GM23338 (cell line): ENCODE data around the gene TMEM225. TPM values are rescaled to one million over a fixed set of nuclear protein-coding genes. Genes with fewer than 3 reads are reported as not detected.
A peak's percentile ranks its signal among the peaks of the same experiment; 100 is the strongest.

ENCODE experiments used
- ATAC-seq: fragments of 200-7000 bp; cut with Tn5 transposase; 3 replicates; pipeline ENCODE4 v1.9.1; 2020
- DNase-seq: peaks from one replicate; pipeline ENCODE4 v3.0.0-alpha.2; 2015; ENCODE audit warnings: low spot score
- H2AFZ ChIP-seq: fragments of 200-600 bp; sonication (generic); 2 replicates; pipeline ENCODE4 v1.8.0; 2016; ENCODE audit warnings: antibody characterized with exemption, mild to moderate bottlenecking, moderate library complexity
- H3F3A ChIP-seq: fragments of 200-600 bp; sonication (generic); replicated peaks from 2 replicates; pipeline ENCODE4 v1.8.0; 2017; ENCODE audit warnings: antibody characterized with exemption, mixed run types, low read depth
- H3K27ac ChIP-seq: fragments of 200-600 bp; sonication (generic); 2 replicates; pipeline ENCODE4 v1.6.1; 2016; ENCODE audit warnings: low read depth
- H3K27me3 ChIP-seq: fragments of 200-600 bp; sonication (generic); 2 replicates; pipeline ENCODE4 v1.8.0; 2016; ENCODE audit warnings: mild to moderate bottlenecking, mixed run types, moderate library complexity; ENCODE audit not compliant: insufficient read depth
- H3K36me3 ChIP-seq: fragments of 200-600 bp; sonication (generic); 2 replicates; pipeline ENCODE4 v1.8.0; 2016; ENCODE audit warnings: mild to moderate bottlenecking; ENCODE audit not compliant: insufficient read depth
- H3K4me1 ChIP-seq: fragments of 200-600 bp; sonication (generic); 2 replicates; pipeline ENCODE4 v1.8.0; 2016; ENCODE audit warnings: mild to moderate bottlenecking, moderate library complexity; ENCODE audit not compliant: insufficient read depth
- H3K4me2 ChIP-seq: fragments of 200-600 bp; sonication (generic); 2 replicates; pipeline ENCODE4 v1.7.1; 2017; ENCODE audit warnings: mixed run types
- H3K4me3 ChIP-seq: fragments of 200-600 bp; sonication (generic); 2 replicates; pipeline ENCODE4 v1.6.1; 2016; ENCODE audit warnings: mixed run types
- H3K79me2 ChIP-seq: fragments of 200-600 bp; sonication (generic); replicated peaks from 2 replicates; pipeline ENCODE4 v1.8.0; 2017; ENCODE audit warnings: mild to moderate bottlenecking; ENCODE audit not compliant: insufficient read depth
- H3K9me2 ChIP-seq: fragments of 200-600 bp; sonication (generic); 2 replicates; pipeline ENCODE4 v1.8.0; 2017; ENCODE audit not compliant: insufficient read depth
- H4K20me1 ChIP-seq: fragments of 200-600 bp; sonication (generic); replicated peaks from 2 replicates; pipeline ENCODE4 v1.8.0; 2017; ENCODE audit warnings: mild to moderate bottlenecking; ENCODE audit not compliant: insufficient read depth
- H3K27ac Mint-ChIP-seq: 2 replicates; pipeline ENCODE4 v1.8.0; 2020; ENCODE audit warnings: inconsistent platforms, mild to moderate bottlenecking, moderate library complexity, mixed read lengths
- H3K27me3 Mint-ChIP-seq: 3 replicates; pipeline ENCODE4 v1.8.0; 2022; ENCODE audit warnings: low read depth, mild to moderate bottlenecking, moderate library complexity, mixed read lengths, inconsistent platforms; ENCODE audit not compliant: insufficient read depth, poor library complexity
- H3K36me3 Mint-ChIP-seq: 3 replicates; pipeline ENCODE4 v1.8.0; 2021; ENCODE audit warnings: low read depth, mild to moderate bottlenecking, inconsistent platforms, moderate library complexity, mixed read lengths
- H3K4me1 Mint-ChIP-seq: 3 replicates; pipeline ENCODE4 v1.8.0; 2020; ENCODE audit warnings: mild to moderate bottlenecking, inconsistent platforms, mixed read lengths
- H3K4me3 Mint-ChIP-seq: 3 replicates; pipeline ENCODE4 v1.8.0; 2021; ENCODE audit warnings: moderate library complexity, mild to moderate bottlenecking, inconsistent platforms, mixed read lengths
- H3K9me3 Mint-ChIP-seq: 3 replicates; pipeline ENCODE4 v1.8.0; 2020; ENCODE audit warnings: moderate library complexity, mild to moderate bottlenecking, inconsistent platforms, mixed read lengths
- CREB1 ChIP-seq: fragments of 250-450 bp; sonication (Bioruptor Pico); IDR thresholded peaks from 2 replicates; pipeline ENCODE4 v1.5.0; 2020; ENCODE audit warnings: low read depth, mild to moderate bottlenecking, moderate library complexity
- NANOG ChIP-seq: IDR thresholded peaks from 2 replicates; pipeline ENCODE4 v1.6.1; 2016; ENCODE audit warnings: antibody characterized with exemption, borderline replicate concordance
- STAT1 ChIP-seq: IDR thresholded peaks from one replicate; pipeline ENCODE4 v1.6.1; 2016; ENCODE audit warnings: antibody characterized with exemption; ENCODE audit not compliant: unreplicated experiment
- polyA plus RNA-seq: library from polyadenylated mRNA; unstranded; fragments of >200 nt; fragmentation: Nextera tagmentation; extraction: Ambion mirVana; gene quantifications from 2 replicates; pipeline ENCODE4 v1.2.1, GENCODE V29; 2016
- total RNA-seq: library from RNA; depleted of rRNA; stranded (reverse); fragments of >200 nt; shearing (Covaris generic); gene quantifications from 2 replicates; pipeline ENCODE4 v1.2.3, GENCODE V29; 2014
- TF ChIP-seq, protein P1 (sequence below): fragments of 250-450 bp; sonication (Bioruptor Pico); IDR thresholded peaks from 2 replicates; pipeline ENCODE4 v1.5.0; 2020; ENCODE audit warnings: mild to moderate bottlenecking, moderate library complexity
- TF ChIP-seq, protein P2 (sequence below), 2 experiments: fragments of 200-600 bp in 1 of 2; sonication (generic) in 1 of 2; conservative IDR thresholded peaks; 2 replicates each; pipeline versions ENCODE4 v1.5.1 to v1.6.1; 2016 to 2017; ENCODE audit warnings: antibody characterized with exemption in 2 of 2, low read depth in 2 of 2, mild to moderate bottlenecking in 2 of 2, moderate library complexity in 1 of 2
- TF ChIP-seq, protein P3 (sequence below): IDR thresholded peaks from 2 replicates; pipeline ENCODE4 v1.6.1; 2016; ENCODE audit warnings: antibody characterized with exemption

Gene TMEM225
- total and polyA plus RNA-seq, 2 experiments from 2014 or later, result not detected

DNA sequence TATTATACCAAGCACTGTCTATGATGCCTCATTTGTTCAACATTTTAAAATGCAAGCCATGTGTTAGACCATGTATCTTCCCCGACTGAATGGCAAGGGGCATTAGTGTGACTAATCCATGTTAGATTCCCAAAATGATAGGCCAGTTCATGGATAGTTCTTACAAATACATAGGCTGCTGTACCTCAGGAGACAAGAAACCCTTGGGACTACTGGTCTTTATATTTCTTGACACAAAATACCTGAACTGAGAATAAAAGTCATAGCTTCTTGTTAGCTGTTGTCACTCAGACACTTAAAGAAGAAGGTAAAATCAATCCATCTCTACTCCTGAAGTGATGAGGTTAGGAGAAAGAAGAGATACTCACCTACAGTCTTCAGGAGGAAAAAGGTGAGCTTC, 16.4 kb upstream of the TMEM225 start, which contains the start of gene OR8D4 (continued):
- TF ChIP-seq, protein P1, sequence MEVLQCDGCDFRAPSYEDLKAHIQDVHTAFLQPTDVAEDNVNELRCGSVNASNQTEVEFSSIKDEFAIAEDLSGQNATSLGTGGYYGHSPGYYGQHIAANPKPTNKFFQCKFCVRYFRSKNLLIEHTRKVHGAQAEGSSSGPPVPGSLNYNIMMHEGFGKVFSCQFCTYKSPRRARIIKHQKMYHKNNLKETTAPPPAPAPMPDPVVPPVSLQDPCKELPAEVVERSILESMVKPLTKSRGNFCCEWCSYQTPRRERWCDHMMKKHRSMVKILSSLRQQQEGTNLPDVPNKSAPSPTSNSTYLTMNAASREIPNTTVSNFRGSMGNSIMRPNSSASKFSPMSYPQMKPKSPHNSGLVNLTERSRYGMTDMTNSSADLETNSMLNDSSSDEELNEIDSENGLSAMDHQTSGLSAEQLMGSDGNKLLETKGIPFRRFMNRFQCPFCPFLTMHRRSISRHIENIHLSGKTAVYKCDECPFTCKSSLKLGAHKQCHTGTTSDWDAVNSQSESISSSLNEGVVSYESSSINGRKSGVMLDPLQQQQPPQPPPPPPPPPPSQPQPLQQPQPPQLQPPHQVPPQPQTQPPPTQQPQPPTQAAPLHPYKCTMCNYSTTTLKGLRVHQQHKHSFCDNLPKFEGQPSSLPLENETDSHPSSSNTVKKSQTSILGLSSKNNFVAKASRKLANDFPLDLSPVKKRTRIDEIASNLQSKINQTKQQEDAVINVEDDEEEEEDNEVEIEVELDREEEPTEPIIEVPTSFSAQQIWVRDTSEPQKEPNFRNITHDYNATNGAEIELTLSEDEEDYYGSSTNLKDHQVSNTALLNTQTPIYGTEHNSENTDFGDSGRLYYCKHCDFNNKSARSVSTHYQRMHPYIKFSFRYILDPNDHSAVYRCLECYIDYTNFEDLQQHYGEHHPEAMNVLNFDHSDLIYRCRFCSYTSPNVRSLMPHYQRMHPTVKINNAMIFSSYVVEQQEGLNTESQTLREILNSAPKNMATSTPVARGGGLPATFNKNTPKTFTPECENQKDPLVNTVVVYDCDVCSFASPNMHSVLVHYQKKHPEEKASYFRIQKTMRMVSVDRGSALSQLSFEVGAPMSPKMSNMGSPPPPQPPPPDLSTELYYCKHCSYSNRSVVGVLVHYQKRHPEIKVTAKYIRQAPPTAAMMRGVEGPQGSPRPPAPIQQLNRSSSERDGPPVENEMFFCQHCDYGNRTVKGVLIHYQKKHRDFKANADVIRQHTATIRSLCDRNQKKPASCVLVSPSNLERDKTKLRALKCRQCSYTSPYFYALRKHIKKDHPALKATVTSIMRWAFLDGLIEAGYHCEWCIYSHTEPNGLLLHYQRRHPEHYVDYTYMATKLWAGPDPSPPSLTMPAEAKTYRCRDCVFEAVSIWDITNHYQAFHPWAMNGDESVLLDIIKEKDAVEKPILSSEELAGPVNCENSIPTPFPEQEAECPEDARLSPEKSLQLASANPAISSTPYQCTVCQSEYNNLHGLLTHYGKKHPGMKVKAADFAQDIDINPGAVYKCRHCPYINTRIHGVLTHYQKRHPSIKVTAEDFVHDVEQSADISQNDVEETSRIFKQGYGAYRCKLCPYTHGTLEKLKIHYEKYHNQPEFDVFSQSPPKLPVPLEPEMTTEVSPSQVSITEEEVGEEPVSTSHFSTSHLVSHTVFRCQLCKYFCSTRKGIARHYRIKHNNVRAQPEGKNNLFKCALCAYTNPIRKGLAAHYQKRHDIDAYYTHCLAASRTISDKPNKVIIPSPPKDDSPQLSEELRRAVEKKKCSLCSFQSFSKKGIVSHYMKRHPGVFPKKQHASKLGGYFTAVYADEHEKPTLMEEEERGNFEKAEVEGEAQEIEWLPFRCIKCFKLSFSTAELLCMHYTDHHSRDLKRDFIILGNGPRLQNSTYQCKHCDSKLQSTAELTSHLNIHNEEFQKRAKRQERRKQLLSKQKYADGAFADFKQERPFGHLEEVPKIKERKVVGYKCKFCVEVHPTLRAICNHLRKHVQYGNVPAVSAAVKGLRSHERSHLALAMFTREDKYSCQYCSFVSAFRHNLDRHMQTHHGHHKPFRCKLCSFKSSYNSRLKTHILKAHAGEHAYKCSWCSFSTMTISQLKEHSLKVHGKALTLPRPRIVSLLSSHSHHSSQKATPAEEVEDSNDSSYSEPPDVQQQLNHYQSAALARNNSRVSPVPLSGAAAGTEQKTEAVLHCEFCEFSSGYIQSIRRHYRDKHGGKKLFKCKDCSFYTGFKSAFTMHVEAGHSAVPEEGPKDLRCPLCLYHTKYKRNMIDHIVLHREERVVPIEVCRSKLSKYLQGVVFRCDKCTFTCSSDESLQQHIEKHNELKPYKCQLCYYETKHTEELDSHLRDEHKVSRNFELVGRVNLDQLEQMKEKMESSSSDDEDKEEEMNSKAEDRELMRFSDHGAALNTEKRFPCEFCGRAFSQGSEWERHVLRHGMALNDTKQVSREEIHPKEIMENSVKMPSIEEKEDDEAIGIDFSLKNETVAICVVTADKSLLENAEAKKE, result no peak

DNA sequence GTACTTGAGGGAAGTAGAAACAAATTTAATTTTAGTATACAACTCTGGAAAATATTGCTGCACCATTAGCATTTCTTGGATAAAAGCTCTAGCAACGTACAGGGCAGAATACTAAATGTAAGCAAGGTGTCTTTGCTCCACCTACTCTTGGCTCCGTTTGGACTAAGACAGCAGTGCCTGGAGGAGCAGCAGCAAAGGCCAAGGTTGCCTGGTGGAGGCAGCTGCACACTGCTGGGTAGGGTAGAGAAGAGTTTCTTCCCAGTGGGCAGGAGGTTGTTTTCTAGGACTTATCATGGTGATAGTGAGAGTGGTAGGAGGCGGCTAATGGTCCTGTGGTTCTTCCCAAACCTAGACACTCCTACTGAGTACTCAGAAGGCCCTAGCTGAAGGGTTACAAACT, 14.3 kb upstream of the TMEM225 start:
- no peak for ATAC-seq
- H2AFZ ChIP-seq, result peak overlapping the region; percentile 48; the same call in 1 of the 2 replicates
- TF ChIP-seq, protein P2, sequence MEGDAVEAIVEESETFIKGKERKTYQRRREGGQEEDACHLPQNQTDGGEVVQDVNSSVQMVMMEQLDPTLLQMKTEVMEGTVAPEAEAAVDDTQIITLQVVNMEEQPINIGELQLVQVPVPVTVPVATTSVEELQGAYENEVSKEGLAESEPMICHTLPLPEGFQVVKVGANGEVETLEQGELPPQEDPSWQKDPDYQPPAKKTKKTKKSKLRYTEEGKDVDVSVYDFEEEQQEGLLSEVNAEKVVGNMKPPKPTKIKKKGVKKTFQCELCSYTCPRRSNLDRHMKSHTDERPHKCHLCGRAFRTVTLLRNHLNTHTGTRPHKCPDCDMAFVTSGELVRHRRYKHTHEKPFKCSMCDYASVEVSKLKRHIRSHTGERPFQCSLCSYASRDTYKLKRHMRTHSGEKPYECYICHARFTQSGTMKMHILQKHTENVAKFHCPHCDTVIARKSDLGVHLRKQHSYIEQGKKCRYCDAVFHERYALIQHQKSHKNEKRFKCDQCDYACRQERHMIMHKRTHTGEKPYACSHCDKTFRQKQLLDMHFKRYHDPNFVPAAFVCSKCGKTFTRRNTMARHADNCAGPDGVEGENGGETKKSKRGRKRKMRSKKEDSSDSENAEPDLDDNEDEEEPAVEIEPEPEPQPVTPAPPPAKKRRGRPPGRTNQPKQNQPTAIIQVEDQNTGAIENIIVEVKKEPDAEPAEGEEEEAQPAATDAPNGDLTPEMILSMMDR (conservative IDR thresholded peaks at IDR 0.05; ENCODE audit: low read depth in 2 of 2), result no peak
- TF ChIP-seq NANOG (no peak), CREB1 (CRISPR knock-in tag) (no peak), STAT1 (no peak)
- TF ChIP-seq, protein P1, result no peak
- TF ChIP-seq, protein P3, sequence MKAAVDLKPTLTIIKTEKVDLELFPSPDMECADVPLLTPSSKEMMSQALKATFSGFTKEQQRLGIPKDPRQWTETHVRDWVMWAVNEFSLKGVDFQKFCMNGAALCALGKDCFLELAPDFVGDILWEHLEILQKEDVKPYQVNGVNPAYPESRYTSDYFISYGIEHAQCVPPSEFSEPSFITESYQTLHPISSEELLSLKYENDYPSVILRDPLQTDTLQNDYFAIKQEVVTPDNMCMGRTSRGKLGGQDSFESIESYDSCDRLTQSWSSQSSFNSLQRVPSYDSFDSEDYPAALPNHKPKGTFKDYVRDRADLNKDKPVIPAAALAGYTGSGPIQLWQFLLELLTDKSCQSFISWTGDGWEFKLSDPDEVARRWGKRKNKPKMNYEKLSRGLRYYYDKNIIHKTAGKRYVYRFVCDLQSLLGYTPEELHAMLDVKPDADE, result no peak

More for the DNA sequence above, 14.3 kb upstream of the TMEM225 start:
- H3K4me2 ChIP-seq, result no peak overlapping the region
- H4K20me1 ChIP-seq, result no peaks in the 10 kb centered on the region
- no peaks in the 10 kb centered on the region for H3F3A ChIP-seq
- no peaks in the 10 kb centered on the region for H3K27me3 ChIP-seq
- peaks cover 10% of the 10 kb centered on the region for H3K4me1 ChIP-seq
- no peaks in the 10 kb centered on the region for H3K36me3 ChIP-seq
- Mint-ChIP-seq H3K9me3 (no peaks in the 10 kb centered on the region), H3K4me1 (peaks cover 12% of the 10 kb centered on the region), H3K27me3 (no peaks in the 10 kb centered on the region), H3K36me3 (no peaks in the 10 kb centered on the region), H3K4me3 (no peak overlapping the region), H3K27ac (0 out of 2 replicates have a peak overlapping the region, but pooled peaks have one; percentile 5)
- H3K9me2 ChIP-seq, result peaks cover 5% of the 10 kb centered on the region; the same call in 1 of the 2 replicates
- no peaks in the 10 kb centered on the region for H3K79me2 ChIP-seq
- no peak overlapping the region for H3K4me3 ChIP-seq
- no peak for DNase-seq
- no peak overlapping the region for H3K27ac ChIP-seq
